LNCAP (cell line): ENCODE measurements around the gene MYL6.
A peak's percentile ranks its signal among the peaks of the same experiment; 100 is the strongest.

Source experiments
- CTCF ChIP-seq: fragments of 450-650 bp; IDR thresholded peaks from 2 replicates; pipeline ENCODE4 v1.5.1; 2017; ENCODE audit warnings: mild to moderate bottlenecking

MYL6 gene

GRCh38 chr12:56186957-56187356, 28.8 kb downstream of the MYL6 start:
- no peak for TF ChIP-seq CTCF

- TF ChIP-seq CTCF: no peak
Measured at GRCh38 chr12:56188131-56188777, 30.1 kb downstream of the MYL6 start.

- TF ChIP-seq CTCF: no peak
Measured at GRCh38 chr12:56188778-56189098, 30.6 kb downstream of the MYL6 start.

- peak; percentile 99 for TF ChIP-seq CTCF
Measured at GRCh38 chr12:56189099-56189917, 31.1 kb downstream of the MYL6 start, which contains the start of gene SMARCC2. TSS of gene SMARCC2 (minus strand) at chr12:56189483. CDS start at chr12:56189461, 22 bp downstream.

GRCh38 chr12:56189918-56190694, 31.9 kb downstream of the MYL6 start:
- no peak for TF ChIP-seq CTCF

GRCh38 chr12:56190695-56191155, 32.6 kb downstream of the MYL6 start:
- TF ChIP-seq CTCF: no peak

- no peak for TF ChIP-seq CTCF
Measured at GRCh38 chr12:56192582-56192981, 34.4 kb downstream of the MYL6 start.
